Hepatocyte (in vitro differentiated cells): ENCODE measurements around the gene SAFB2. TPM values are rescaled to one million over a fixed set of nuclear protein-coding genes. Genes with fewer than 3 reads are reported as not detected.

Source experiments
- DNase-seq: peaks from one replicate; pipeline ENCODE4 v3.0.0-alpha.2; 2016; ENCODE audit warnings: low spot score
- H2AFZ ChIP-seq: fragments of 200-600 bp; sonication (generic); 2 replicates; pipeline ENCODE4 v1.6.0; 2016; ENCODE audit warnings: antibody characterized with exemption, mild to moderate bottlenecking
- H3K27ac ChIP-seq: fragments of 200-600 bp; sonication (generic); 2 replicates; pipeline ENCODE4 v1.5.1; 2016; ENCODE audit warnings: mild to moderate bottlenecking
- H3K27me3 ChIP-seq: fragments of 200-600 bp; sonication (generic); 2 replicates; pipeline ENCODE4 v1.6.1; 2016
- H3K36me3 ChIP-seq: fragments of 200-600 bp; sonication (generic); replicated peaks from 2 replicates; pipeline ENCODE4 v1.5.1; 2016; ENCODE audit warnings: low read depth; ENCODE audit not compliant: insufficient read depth
- H3K4me1 ChIP-seq: fragments of 200-600 bp; sonication (generic); 2 replicates; pipeline ENCODE4 v1.5.1; 2016; ENCODE audit warnings: mild to moderate bottlenecking, moderate library complexity; ENCODE audit not compliant: insufficient read depth
- H3K4me2 ChIP-seq: fragments of 200-600 bp; sonication (generic); 2 replicates; pipeline ENCODE4 v1.6.0; 2016
- H3K4me3 ChIP-seq: fragments of 200-600 bp; sonication (generic); 2 replicates; pipeline ENCODE4 v1.5.1; 2016; ENCODE audit warnings: mild to moderate bottlenecking
- H3K79me2 ChIP-seq: fragments of 200-600 bp; sonication (generic); 2 replicates; pipeline ENCODE4 v1.6.0; 2017; ENCODE audit warnings: mild to moderate bottlenecking
- H3K9me2 ChIP-seq: fragments of 200-600 bp; sonication (generic); replicated peaks from 2 replicates; pipeline ENCODE4 v1.6.0; 2017; ENCODE audit warnings: mild to moderate bottlenecking; ENCODE audit not compliant: insufficient read depth
- H3K9me3 ChIP-seq: fragments of 200-600 bp; sonication (generic); 2 replicates; pipeline ENCODE4 v1.5.1; 2016; ENCODE audit warnings: low read depth, mild to moderate bottlenecking
- H4K20me1 ChIP-seq: fragments of 200-600 bp; sonication (generic); 2 replicates; pipeline ENCODE4 v1.6.0; 2016; ENCODE audit warnings: mild to moderate bottlenecking; ENCODE audit not compliant: insufficient read depth, poor library complexity, severe bottlenecking
- CTCF ChIP-seq: fragments of 200-600 bp; sonication (generic); IDR thresholded peaks from 2 replicates; pipeline ENCODE4 v1.5.1; 2016; ENCODE audit warnings: antibody characterized with exemption, mild to moderate bottlenecking; ENCODE audit not compliant: poor library complexity
- EZH2 ChIP-seq: fragments of 200-600 bp; sonication (generic); IDR thresholded peaks from 2 replicates; pipeline ENCODE4 v1.6.1; 2016; ENCODE audit warnings: antibody characterized with exemption, mild to moderate bottlenecking, borderline replicate concordance
- EZH2phosphoT487 ChIP-seq: fragments of 200-600 bp; sonication (generic); IDR thresholded peaks from one replicate; pipeline ENCODE4 v1.6.1; 2018; ENCODE audit warnings: antibody characterized with exemption, mild to moderate bottlenecking, low read depth, moderate library complexity; ENCODE audit not compliant: unreplicated experiment, severe bottlenecking
- WGBS: methylation state at CpG from one replicate; pipeline ENCODE4 v1.1.6; 2016; ENCODE audit warnings: low lambda C conversion rate; ENCODE audit errors: missing lambda C conversion rate; 5-methylcytosine and 5-hydroxymethylcytosine counted together
- polyA plus RNA-seq: library from polyadenylated mRNA; unstranded; fragments of >200 nt; fragmentation: Nextera tagmentation; extraction: Ambion mirVana; gene quantifications from 2 replicates; pipeline ENCODE4 v1.2.1, GENCODE V29; 2016
- total RNA-seq: library from RNA; depleted of rRNA; stranded (reverse); fragments of >200 nt; gene quantifications from 2 replicates; pipeline ENCODE4 v1.2.3, GENCODE V29; 2014

SAFB2 gene
- total and polyA plus RNA-seq, 2 experiments from 2014 or later = 21.1 to 42.6 TPM

- WGBS = 69% methylated on average over 7 of the region's 7 CpGs
- Histone ChIP-seq H4K20me1 (no peaks in the 10 kb centered on the region), H3K9me3 (no peaks in the 10 kb centered on the region), H3K9me2 (no peaks in the 10 kb centered on the region), H2AFZ (no peak overlapping the region), H3K4me2 (no peak overlapping the region), H3K27ac (peak overlapping the region; percentile 68), H3K4me3 (no peak overlapping the region), H3K36me3 (no peaks in the 10 kb centered on the region), H3K79me2 (peaks cover 3% of the 10 kb centered on the region), H3K27me3 (no peaks in the 10 kb centered on the region), H3K4me1 (no peaks in the 10 kb centered on the region)
- TF ChIP-seq CTCF = no peak
- TF ChIP-seq EZH2phosphoT487 = no peak
- no peak for TF ChIP-seq EZH2
- DNase-seq = peak; percentile 69
These were observed 28.0 kb downstream of the SAFB2 start for GRCh38 chr19:5594521-5594950.

GRCh38 chr19:5593343-5594255, 29.0 kb downstream of the SAFB2 start:
- Histone ChIP-seq H3K27me3 (no peaks in the 10 kb centered on the region), H3K4me2 (no peak overlapping the region), H3K36me3 (no peaks in the 10 kb centered on the region), H3K27ac (peak overlapping the region; percentile 67), H3K9me2 (no peaks in the 10 kb centered on the region), H3K4me1 (no peaks in the 10 kb centered on the region), H4K20me1 (no peaks in the 10 kb centered on the region), H2AFZ (no peak overlapping the region), H3K79me2 (peaks cover 3% of the 10 kb centered on the region), H3K4me3 (no peak overlapping the region), H3K9me3 (no peaks in the 10 kb centered on the region)
- TF ChIP-seq CTCF (no peak), EZH2 (no peak)
- no peak for DNase-seq
- 98% methylated on average over 66 of the region's 67 CpGs for WGBS

GRCh38 chr19:5592531-5593342, 29.8 kb downstream of the SAFB2 start:
- Histone ChIP-seq H3K36me3 (no peaks in the 10 kb centered on the region), H2AFZ (no peak overlapping the region), H3K27ac (no peak overlapping the region), H3K4me3 (no peak overlapping the region), H3K4me2 (no peak overlapping the region), H3K9me3 (no peaks in the 10 kb centered on the region), H3K4me1 (no peaks in the 10 kb centered on the region), H3K79me2 (peaks cover 3% of the 10 kb centered on the region), H4K20me1 (no peaks in the 10 kb centered on the region), H3K27me3 (no peaks in the 10 kb centered on the region), H3K9me2 (no peaks in the 10 kb centered on the region)
- DNase-seq = no peak
- WGBS = 95% methylated on average over 24 of the region's 24 CpGs
- TF ChIP-seq EZH2 = no peak
- no peak for TF ChIP-seq CTCF
- no peak for TF ChIP-seq EZH2phosphoT487
